Karpas-422 (cell line): ENCODE data around the gene DCDC2C. TPM values are rescaled to one million over a fixed set of nuclear protein-coding genes. Genes with fewer than 3 reads are reported as not detected.

ENCODE experiments used
- DNase-seq: peaks from one replicate; pipeline ENCODE4 v3.0.0-alpha.2; 2015
- H2AFZ ChIP-seq: fragments of 200-600 bp; sonication (generic); 2 replicates; pipeline ENCODE4 v1.6.1; 2014; ENCODE audit warnings: antibody characterized with exemption, low read length, mixed read lengths
- H3K27ac ChIP-seq: fragments of 200-600 bp; sonication (generic); 2 replicates; pipeline ENCODE4 v1.5.1; 2014; ENCODE audit warnings: mild to moderate bottlenecking, low read length, moderate library complexity
- H3K27me3 ChIP-seq: fragments of 200-600 bp; sonication (generic); 2 replicates; pipeline ENCODE4 v1.6.1; 2014; ENCODE audit warnings: low read length, mixed read lengths
- H3K36me3 ChIP-seq: fragments of 200-600 bp; sonication (generic); 2 replicates; pipeline ENCODE4 v1.6.1; 2014; ENCODE audit warnings: low read length, mixed read lengths; ENCODE audit not compliant: insufficient read depth
- H3K4me1 ChIP-seq: fragments of 200-600 bp; sonication (generic); 2 replicates; pipeline ENCODE4 v1.6.1; 2014; ENCODE audit warnings: mild to moderate bottlenecking, low read length, mixed read lengths
- H3K4me2 ChIP-seq: fragments of 200-600 bp; sonication (generic); 2 replicates; pipeline ENCODE4 v1.6.1; 2014; ENCODE audit warnings: low read length, low read depth, mild to moderate bottlenecking; ENCODE audit not compliant: poor library complexity, severe bottlenecking
- H3K4me3 ChIP-seq: fragments of 200-600 bp; sonication (generic); 2 replicates; pipeline ENCODE4 v1.5.1; 2014; ENCODE audit warnings: mild to moderate bottlenecking, antibody characterized with exemption, low read length, mixed read lengths
- H3K79me2 ChIP-seq: fragments of 200-600 bp; sonication (generic); 2 replicates; pipeline ENCODE4 v1.6.1; 2014; ENCODE audit warnings: mild to moderate bottlenecking, low read length, mixed read lengths
- H3K9ac ChIP-seq: fragments of 200-600 bp; sonication (generic); 2 replicates; pipeline ENCODE4 v1.6.0; 2014; ENCODE audit warnings: low read length
- H3K9me2 ChIP-seq: fragments of 200-600 bp; sonication (generic), shearing (Covaris generic); replicated peaks from 2 replicates; pipeline ENCODE4 v1.6.0; 2014; ENCODE audit warnings: mild to moderate bottlenecking, low read length, moderate library complexity; ENCODE audit not compliant: insufficient read depth
- H3K9me3 ChIP-seq: fragments of 300-700, 200-600 bp; sonication (generic); 2 replicates; pipeline ENCODE4 v1.6.1; 2014; ENCODE audit warnings: low read length, mixed read lengths
- H4K20me1 ChIP-seq: fragments of 200-600 bp; sonication (generic); 2 replicates; pipeline ENCODE4 v1.6.1; 2014; ENCODE audit warnings: mild to moderate bottlenecking, antibody characterized with exemption, low read length, low read depth; ENCODE audit not compliant: insufficient read depth
- total RNA-seq: library from RNA; depleted of rRNA; stranded (reverse); fragments of >200 nt; shearing (Covaris generic); gene quantifications from 2 replicates; pipeline ENCODE4 v1.2.3, GENCODE V29; 2014; ENCODE audit warnings: low replicate concordance

The DCDC2C gene
- total RNA-seq, 1 experiment from 2014 or later, result not detected

DNA sequence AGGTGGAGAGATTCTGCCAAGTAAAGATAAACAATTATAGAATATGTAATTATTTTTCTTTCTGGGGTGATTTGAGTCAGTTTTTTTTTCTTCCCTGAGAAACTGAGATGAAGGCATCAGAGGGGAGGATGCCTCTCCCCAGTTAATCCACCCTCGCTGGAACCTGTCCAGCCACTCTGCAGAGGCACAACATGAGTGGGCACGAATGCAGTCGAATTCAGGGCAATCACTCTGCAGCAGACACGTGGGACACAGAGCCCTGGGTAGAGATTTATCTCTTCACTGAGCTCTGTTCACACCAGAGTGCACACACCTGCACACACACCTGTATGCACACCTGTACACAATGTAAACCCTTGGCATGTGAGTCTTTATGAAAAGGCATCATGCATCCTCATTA lies 154.2 kb downstream of the DCDC2C start:
- Histone ChIP-seq H3K9me3 (no peaks in the 10 kb centered on the region), H3K9me2 (no peaks in the 10 kb centered on the region), H3K4me1 (no peaks in the 10 kb centered on the region), H3K27ac (no peak overlapping the region), H2AFZ (no peak overlapping the region), H3K79me2 (no peaks in the 10 kb centered on the region), H3K4me3 (no peak overlapping the region), H3K4me2 (no peak overlapping the region), H3K36me3 (no peaks in the 10 kb centered on the region), H3K27me3 (no peaks in the 10 kb centered on the region), H3K9ac (no peak overlapping the region), H4K20me1 (no peaks in the 10 kb centered on the region)
- no peak for DNase-seq

DNA sequence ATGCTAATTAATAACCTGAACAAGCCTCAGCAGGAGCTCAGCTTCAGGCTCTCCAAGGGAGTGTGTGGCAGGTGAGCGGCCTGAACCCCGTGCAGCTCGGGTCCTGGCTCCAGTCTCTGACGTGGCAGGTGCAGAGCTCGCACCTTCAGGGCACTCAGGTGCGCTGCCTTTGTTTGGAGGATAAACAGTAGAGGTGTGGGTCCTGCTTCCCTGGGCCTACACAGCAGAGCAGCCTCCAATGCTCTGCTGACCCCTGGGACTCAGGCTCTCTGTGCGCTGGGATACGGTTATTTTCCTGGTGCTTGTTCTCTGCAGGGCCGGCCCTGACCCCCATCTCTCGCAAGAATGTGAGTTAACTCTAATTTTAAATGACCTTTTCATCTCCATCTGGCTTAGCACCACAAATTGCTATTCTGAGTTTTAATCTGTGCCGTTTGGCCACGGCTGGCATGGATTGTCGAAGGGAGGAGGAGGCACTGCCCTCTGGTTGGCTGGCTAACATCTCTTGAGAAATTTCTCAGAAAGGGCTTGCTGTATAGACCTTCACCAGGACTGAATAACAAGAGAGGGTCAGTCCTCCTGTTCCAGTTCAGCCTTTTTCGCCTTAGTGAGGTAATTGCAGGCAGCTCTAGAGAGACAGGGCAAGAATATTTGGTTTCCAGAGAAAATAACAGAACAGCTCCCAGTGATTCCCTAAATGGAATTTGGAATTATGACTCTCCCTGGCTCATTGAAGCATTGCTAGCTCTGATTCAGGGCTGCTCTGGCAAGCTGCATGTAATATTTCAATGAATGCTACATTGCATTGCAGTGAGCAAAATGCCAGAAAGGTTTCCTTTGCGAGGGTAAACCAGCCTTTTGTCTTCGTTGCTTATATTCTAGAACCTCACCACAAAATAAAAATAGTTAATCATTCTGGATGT lies 161.8 kb downstream of the DCDC2C start:
- H3K79me2 ChIP-seq, result no peaks in the 10 kb centered on the region
- no peaks in the 10 kb centered on the region for H3K9me3 ChIP-seq
- no peaks in the 10 kb centered on the region for H3K27me3 ChIP-seq
- H3K36me3 ChIP-seq, result no peaks in the 10 kb centered on the region
- H4K20me1 ChIP-seq, result no peaks in the 10 kb centered on the region
- no peak overlapping the region for H3K27ac ChIP-seq
- DNase-seq, result no peak
- H3K4me2 ChIP-seq, result no peak overlapping the region
- no peak overlapping the region for H3K9ac ChIP-seq
- H3K4me1 ChIP-seq, result no peaks in the 10 kb centered on the region
- H3K9me2 ChIP-seq, result no peaks in the 10 kb centered on the region
- H3K4me3 ChIP-seq, result no peak overlapping the region
- no peak overlapping the region for H2AFZ ChIP-seq

DNA sequence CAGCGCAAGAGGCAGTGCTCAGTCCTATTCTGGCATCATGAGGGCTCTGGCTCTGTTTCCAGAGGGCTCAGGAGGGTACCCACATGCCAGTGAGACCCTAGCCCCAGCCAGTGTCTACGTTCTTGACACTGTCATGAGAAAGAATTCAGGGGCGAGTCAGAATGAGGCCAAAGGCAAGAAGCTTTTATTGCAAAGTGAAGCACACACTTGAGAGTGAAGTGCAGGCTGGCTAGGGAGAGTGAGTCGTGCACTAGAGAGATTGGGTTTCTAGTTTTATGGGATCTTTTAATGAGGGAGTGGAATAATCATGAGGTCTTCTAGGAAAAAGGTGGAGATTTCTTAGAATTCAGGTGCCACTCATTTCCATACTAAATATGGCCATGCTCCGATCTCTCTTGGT lies 164.1 kb downstream of the DCDC2C start:
- Histone ChIP-seq H3K4me2 (no peak overlapping the region), H2AFZ (no peak overlapping the region), H3K79me2 (no peaks in the 10 kb centered on the region), H4K20me1 (no peaks in the 10 kb centered on the region), H3K4me3 (no peak overlapping the region), H3K9ac (no peak overlapping the region), H3K4me1 (no peaks in the 10 kb centered on the region), H3K9me3 (no peaks in the 10 kb centered on the region), H3K36me3 (no peaks in the 10 kb centered on the region), H3K9me2 (no peaks in the 10 kb centered on the region), H3K27me3 (no peaks in the 10 kb centered on the region), H3K27ac (no peak overlapping the region)
- DNase-seq, result no peak

GRCh38 chr2:3868012-3868805 lies 164.8 kb downstream of the DCDC2C start:
- H3K4me2 ChIP-seq, result no peak overlapping the region
- H3K9ac ChIP-seq, result no peak overlapping the region
- no peak overlapping the region for H3K4me3 ChIP-seq
- H3K27ac ChIP-seq, result no peak overlapping the region
- no peaks in the 10 kb centered on the region for H3K9me3 ChIP-seq
- H4K20me1 ChIP-seq, result no peaks in the 10 kb centered on the region
- H3K36me3 ChIP-seq, result no peaks in the 10 kb centered on the region
- no peak overlapping the region for H2AFZ ChIP-seq
- DNase-seq, result no peak
- no peaks in the 10 kb centered on the region for H3K9me2 ChIP-seq
- no peaks in the 10 kb centered on the region for H3K79me2 ChIP-seq
- H3K4me1 ChIP-seq, result no peaks in the 10 kb centered on the region
- H3K27me3 ChIP-seq, result no peaks in the 10 kb centered on the region

- H3K4me3 ChIP-seq, result no peak overlapping the region
- H3K9ac ChIP-seq, result no peak overlapping the region
- H3K79me2 ChIP-seq, result no peaks in the 10 kb centered on the region
- H3K27ac ChIP-seq, result no peak overlapping the region
- H3K36me3 ChIP-seq, result no peaks in the 10 kb centered on the region
- no peaks in the 10 kb centered on the region for H3K9me2 ChIP-seq
- no peaks in the 10 kb centered on the region for H3K9me3 ChIP-seq
- no peak overlapping the region for H3K4me2 ChIP-seq
- H2AFZ ChIP-seq, result no peak overlapping the region
- H3K4me1 ChIP-seq, result no peaks in the 10 kb centered on the region
- no peaks in the 10 kb centered on the region for H3K27me3 ChIP-seq
- no peaks in the 10 kb centered on the region for H4K20me1 ChIP-seq
- DNase-seq, result no peak
These were observed 166.8 kb downstream of the DCDC2C start for GRCh38 chr2:3870222-3870621.

- Histone ChIP-seq H3K9ac (no peak overlapping the region), H3K27ac (no peak overlapping the region), H3K27me3 (no peaks in the 10 kb centered on the region), H3K4me3 (no peak overlapping the region), H3K4me2 (no peak overlapping the region), H3K4me1 (no peaks in the 10 kb centered on the region), H3K9me2 (no peaks in the 10 kb centered on the region), H4K20me1 (no peaks in the 10 kb centered on the region), H3K79me2 (no peaks in the 10 kb centered on the region), H2AFZ (no peak overlapping the region), H3K9me3 (no peaks in the 10 kb centered on the region), H3K36me3 (no peaks in the 10 kb centered on the region)
- DNase-seq, result no peak
These were observed 167.6 kb downstream of the DCDC2C start for GRCh38 chr2:3871002-3871401.

- Histone ChIP-seq H3K4me3 (no peak overlapping the region), H3K9me2 (no peaks in the 10 kb centered on the region), H3K9me3 (no peaks in the 10 kb centered on the region), H3K27me3 (no peaks in the 10 kb centered on the region), H3K4me2 (no peak overlapping the region), H3K79me2 (no peaks in the 10 kb centered on the region), H4K20me1 (no peaks in the 10 kb centered on the region), H2AFZ (no peak overlapping the region), H3K4me1 (no peaks in the 10 kb centered on the region), H3K9ac (no peak overlapping the region), H3K36me3 (no peaks in the 10 kb centered on the region), H3K27ac (no peak overlapping the region)
- DNase-seq, result no peak
These were observed 169.1 kb downstream of the DCDC2C start for GRCh38 chr2:3872451-3872850.

GRCh38 chr2:3873899-3874298 lies 170.5 kb downstream of the DCDC2C start:
- H3K36me3 ChIP-seq, result no peaks in the 10 kb centered on the region
- no peaks in the 10 kb centered on the region for H3K4me1 ChIP-seq
- no peak overlapping the region for H3K4me2 ChIP-seq
- no peak overlapping the region for H3K4me3 ChIP-seq
- no peaks in the 10 kb centered on the region for H4K20me1 ChIP-seq
- H3K79me2 ChIP-seq, result no peaks in the 10 kb centered on the region
- H3K9ac ChIP-seq, result no peak overlapping the region
- no peak for DNase-seq
- no peak overlapping the region for H3K27ac ChIP-seq
- no peak overlapping the region for H2AFZ ChIP-seq
- no peaks in the 10 kb centered on the region for H3K9me3 ChIP-seq
- H3K27me3 ChIP-seq, result no peaks in the 10 kb centered on the region
- H3K9me2 ChIP-seq, result no peaks in the 10 kb centered on the region
